Ascending aorta (tissue), 2 donors: ENCODE measurements around the gene FLNB. TPM values are rescaled to one million over a fixed set of nuclear protein-coding genes. Genes with fewer than 3 reads are reported as not detected.
"Not testable (repeated sequence)": the region's sequence is repeated elsewhere in the genome, so short reads cannot be mapped to it uniquely, and the experiment has no call there.

Source experiments
- DNase-seq, 2 donors: peaks; one replicate each; pipeline ENCODE4 v3.0.0-alpha.2; 2019; ENCODE audit warnings: low spot score in 2 of 2
- H3K27ac ChIP-seq, 2 donors: fragments of 200-600 bp; sonication (generic); one replicate each; pipeline ENCODE4 v1.5.1; 2016 to 2017; ENCODE audit warnings: mild to moderate bottlenecking in 1 of 2
- H3K27me3 ChIP-seq: fragments of 200-600 bp; sonication (generic); one replicate; pipeline ENCODE4 v1.5.1; 2017
- H3K36me3 ChIP-seq, 2 donors: fragments of 200-600 bp; sonication (generic); one replicate each; pipeline ENCODE4 v1.5.1; 2016
- H3K4me1 ChIP-seq, 2 donors: fragments of 200-600 bp; sonication (generic); one replicate each; pipeline ENCODE4 v1.5.1; 2016 to 2017; ENCODE audit warnings: mild to moderate bottlenecking in 1 of 2
- H3K4me3 ChIP-seq, 2 donors: fragments of 200-600 bp; sonication (generic); one replicate each; pipeline ENCODE4 v1.5.1; 2016 to 2017; ENCODE audit warnings: mild to moderate bottlenecking in 1 of 2
- H3K9me3 ChIP-seq, 2 donors: fragments of 200-600 bp; sonication (generic); one replicate each; pipeline ENCODE4 v1.5.1; 2016
- intact Hi-C: fragments of 100-400 bp; cut with DNase I; formaldehyde crosslinking; loops from one replicate; pipeline ENCODE4 v1.15.1; 2023
- total RNA-seq: library from RNA; depleted of rRNA; stranded (reverse); fragments of >200 nt; gene quantifications from one replicate; pipeline ENCODE4 v1.1.0, GENCODE V29; 2016
- TF ChIP-seq, protein P1 (sequence below), 3 experiments: fragments of 200-600 bp in 2 of 3; fragments of 450-650 bp in 1 of 3; sonication (generic) in 2 of 3; IDR thresholded peaks; one replicate each; pipeline ENCODE4 v1.5.1; 2016 to 2019; ENCODE audit warnings: antibody characterized with exemption in 3 of 3, mild to moderate bottlenecking in 1 of 3, moderate library complexity in 1 of 3

The FLNB gene
- total RNA-seq, 1 donor from 2014 or later, result 144 TPM

GRCh38 chr3:58049143-58049785 is 41.0 kb downstream of the FLNB start:
- no peaks in the 10 kb centered on the region for H3K36me3 ChIP-seq
- intact Hi-C loops, result no loop called here
- TF ChIP-seq, protein P1, sequence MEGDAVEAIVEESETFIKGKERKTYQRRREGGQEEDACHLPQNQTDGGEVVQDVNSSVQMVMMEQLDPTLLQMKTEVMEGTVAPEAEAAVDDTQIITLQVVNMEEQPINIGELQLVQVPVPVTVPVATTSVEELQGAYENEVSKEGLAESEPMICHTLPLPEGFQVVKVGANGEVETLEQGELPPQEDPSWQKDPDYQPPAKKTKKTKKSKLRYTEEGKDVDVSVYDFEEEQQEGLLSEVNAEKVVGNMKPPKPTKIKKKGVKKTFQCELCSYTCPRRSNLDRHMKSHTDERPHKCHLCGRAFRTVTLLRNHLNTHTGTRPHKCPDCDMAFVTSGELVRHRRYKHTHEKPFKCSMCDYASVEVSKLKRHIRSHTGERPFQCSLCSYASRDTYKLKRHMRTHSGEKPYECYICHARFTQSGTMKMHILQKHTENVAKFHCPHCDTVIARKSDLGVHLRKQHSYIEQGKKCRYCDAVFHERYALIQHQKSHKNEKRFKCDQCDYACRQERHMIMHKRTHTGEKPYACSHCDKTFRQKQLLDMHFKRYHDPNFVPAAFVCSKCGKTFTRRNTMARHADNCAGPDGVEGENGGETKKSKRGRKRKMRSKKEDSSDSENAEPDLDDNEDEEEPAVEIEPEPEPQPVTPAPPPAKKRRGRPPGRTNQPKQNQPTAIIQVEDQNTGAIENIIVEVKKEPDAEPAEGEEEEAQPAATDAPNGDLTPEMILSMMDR (IDR thresholded peaks at IDR 0.05), result no peak
- H3K27ac ChIP-seq, result peak overlapping the region; percentile 72 to 82
- no peak overlapping the region for H3K4me3 ChIP-seq
- peaks cover 29 to 73% of the 10 kb centered on the region in 2 donors for H3K4me1 ChIP-seq
- peak in 1 of 2 donors; percentile 76 for DNase-seq
- H3K27me3 ChIP-seq, result no peaks in the 10 kb centered on the region
- no peaks in the 10 kb centered on the region for H3K9me3 ChIP-seq

DNA sequence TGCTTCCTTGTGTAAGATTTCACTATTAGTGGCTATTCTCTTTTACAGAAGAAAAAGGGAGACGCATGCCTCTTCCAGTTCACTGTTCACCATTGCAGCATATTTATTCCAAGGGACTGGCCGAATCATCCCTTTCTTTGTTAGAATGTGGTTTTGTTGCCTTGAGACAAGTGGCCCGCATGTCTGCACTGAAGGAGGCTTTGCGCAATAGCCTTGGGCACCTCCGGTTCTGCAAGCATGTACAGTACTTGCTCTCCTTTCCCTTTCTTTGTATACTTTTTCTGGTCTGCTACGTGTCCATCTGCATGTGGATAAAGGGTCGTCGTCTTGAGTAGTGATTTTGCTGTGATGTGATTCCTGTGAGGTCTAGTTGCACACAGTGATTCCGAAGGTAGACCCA is 43.0 kb downstream of the FLNB start:
- H3K27ac ChIP-seq, result peak overlapping the region; percentile 72 to 82
- H3K36me3 ChIP-seq, result no peaks in the 10 kb centered on the region
- H3K4me1 ChIP-seq, result peaks cover 22 to 58% of the 10 kb centered on the region in 2 donors
- TF ChIP-seq, protein P1 (IDR thresholded peaks at IDR 0.05), result no peak
- no peaks in the 10 kb centered on the region for H3K27me3 ChIP-seq
- H3K9me3 ChIP-seq, result no peaks in the 10 kb centered on the region
- DNase-seq, result no peak
- no peak overlapping the region for H3K4me3 ChIP-seq
- intact Hi-C loops, result loop anchor here (5.0 kb wide), 2 partner anchors 39 to 154 kb away; no protein-coding TSS in a partner anchor

GRCh38 chr3:58051658-58052261 is 43.5 kb downstream of the FLNB start:
- Histone ChIP-seq H3K4me1 (peaks cover 22 to 54% of the 10 kb centered on the region in 2 donors), H3K27ac (peak overlapping the region; percentile 72 to 82)
- H3K36me3 ChIP-seq, H3K4me3 ChIP-seq, H3K27me3 ChIP-seq, DNase-seq, H3K9me3 ChIP-seq: not testable (repeated sequence)
- intact Hi-C loops, result loop anchor here (5.0 kb wide), 2 partner anchors 39 to 154 kb away; no protein-coding TSS in a partner anchor

DNA sequence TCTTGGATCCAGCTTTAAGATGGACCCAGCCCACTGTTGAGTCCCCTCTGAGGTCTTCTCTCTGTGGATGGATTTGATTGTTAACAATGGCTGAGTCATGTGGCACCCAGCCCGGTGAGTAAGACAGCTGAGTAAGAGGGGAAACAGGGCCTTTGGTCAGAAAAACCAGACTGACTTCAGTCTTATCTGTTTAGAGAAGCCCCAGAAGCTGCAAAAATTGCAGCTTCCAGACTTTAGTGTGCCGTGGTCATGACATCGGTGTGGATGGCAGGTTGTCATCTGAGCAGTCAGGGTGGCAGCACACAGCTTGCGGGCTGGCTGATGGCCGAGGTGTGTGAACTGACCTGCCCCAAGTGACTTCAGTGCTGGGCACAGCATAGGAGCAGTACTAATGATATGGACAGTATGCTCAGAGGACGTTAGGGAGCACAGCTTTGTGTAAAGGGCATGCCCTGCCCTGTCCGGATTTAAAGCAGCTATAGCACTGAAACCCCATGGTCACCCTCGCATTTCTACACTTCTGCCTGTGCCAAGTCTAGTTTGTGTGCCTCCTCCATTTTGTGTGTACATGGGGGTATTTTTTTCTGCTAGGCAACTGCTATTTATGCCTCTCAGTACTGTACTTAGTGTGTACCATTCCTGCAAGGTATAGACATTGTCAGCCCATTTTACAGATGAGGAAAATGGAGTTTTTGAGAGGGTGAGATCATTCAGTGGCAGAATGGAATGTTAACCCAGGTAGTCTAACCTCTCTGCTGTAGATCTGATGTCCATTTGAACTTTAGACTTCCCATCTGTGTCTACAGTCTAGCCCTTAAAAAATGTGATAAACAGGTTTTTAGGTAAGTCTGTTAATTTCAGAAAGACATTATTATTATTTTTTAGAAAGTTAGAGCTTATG is 44.4 kb downstream of the FLNB start:
- TF ChIP-seq, protein P1 (IDR thresholded peaks at IDR 0.05), result no peak
- Histone ChIP-seq H3K27me3 (no peaks in the 10 kb centered on the region), H3K36me3 (no peaks in the 10 kb centered on the region), H3K9me3 (no peaks in the 10 kb centered on the region), H3K27ac (peak overlapping the region; percentile 72 to 82), H3K4me1 (peaks cover 19 to 48% of the 10 kb centered on the region in 2 donors), H3K4me3 (no peak overlapping the region)
- intact Hi-C loops, result loop anchor here (5.0 kb wide), 2 partner anchors 40 to 155 kb away; no protein-coding TSS in a partner anchor
- DNase-seq, result peak; percentile 79 to 96

GRCh38 chr3:58054652-58055051 is 46.4 kb downstream of the FLNB start:
- H3K4me3 ChIP-seq, result no peak overlapping the region
- TF ChIP-seq, protein P1 (IDR thresholded peaks at IDR 0.05), result no peak
- H3K9me3 ChIP-seq, result no peaks in the 10 kb centered on the region
- H3K27ac ChIP-seq, result peak overlapping the region; percentile 72 to 82
- H3K4me1 ChIP-seq, result peaks cover 4 to 45% of the 10 kb centered on the region in 2 donors
- H3K36me3 ChIP-seq, result peaks cover 0 to 4% of the 10 kb centered on the region in 2 donors
- intact Hi-C loops, result loop anchor here (5.0 kb wide), 2 partner anchors 42 to 157 kb away; no protein-coding TSS in a partner anchor
- H3K27me3 ChIP-seq, result no peaks in the 10 kb centered on the region
- no peak for DNase-seq
